ENCODE data around the gene AK4.

The AK4 gene

GRCh38 chr1:65235867-65236805, 88.1 kb downstream of the AK4 start:
- in situ Hi-C loops (cut with MboI; ENCODE audit: low sequenced_read_pairs) = loop anchor here (25.0 kb wide), 1 partner anchor 451 kb away; no protein-coding TSS in a partner anchor

GRCh38 chr1:65237088-65237487, 89.1 kb downstream of the AK4 start:
- in situ Hi-C loops (cut with MboI; ENCODE audit: low sequenced_read_pairs) = loop anchor here (25.0 kb wide), 1 partner anchor 450 kb away; no protein-coding TSS in a partner anchor

- in situ Hi-C loops (cut with MboI; ENCODE audit: low sequenced_read_pairs) = loop anchor here (25.0 kb wide), 1 partner anchor 450 kb away; no protein-coding TSS in a partner anchor
Measured at GRCh38 chr1:65237503-65237902, 89.5 kb downstream of the AK4 start.

GRCh38 chr1:65238010-65238409, 90.0 kb downstream of the AK4 start:
- in situ Hi-C loops (cut with MboI; ENCODE audit: low sequenced_read_pairs) = loop anchor here (25.0 kb wide), 1 partner anchor 449 kb away; no protein-coding TSS in a partner anchor

- in situ Hi-C loops (cut with MboI; ENCODE audit: low sequenced_read_pairs) = loop anchor here (25.0 kb wide), 1 partner anchor 444 kb away; no protein-coding TSS in a partner anchor
Measured at GRCh38 chr1:65243491-65243890, 95.5 kb downstream of the AK4 start.

- in situ Hi-C loops (cut with MboI; ENCODE audit: low sequenced_read_pairs) = loop anchor here (25.0 kb wide), 1 partner anchor 442 kb away; no protein-coding TSS in a partner anchor
Measured at GRCh38 chr1:65245295-65245694, 97.3 kb downstream of the AK4 start.

GRCh38 chr1:65247419-65248359, 99.7 kb downstream of the AK4 start:
- in situ Hi-C loops (cut with MboI; ENCODE audit: low sequenced_read_pairs) = loop anchor here (25.0 kb wide), 1 partner anchor 440 kb away; no protein-coding TSS in a partner anchor

GRCh38 chr1:65250826-65251225, 102.8 kb downstream of the AK4 start:
- in situ Hi-C loops (cut with MboI; ENCODE audit: low sequenced_read_pairs) = no loop called here

GRCh38 chr1:65253800-65254319, 105.9 kb downstream of the AK4 start:
- in situ Hi-C loops (cut with MboI; ENCODE audit: low sequenced_read_pairs) = no loop called here

GRCh38 chr1:65254320-65255034, 106.5 kb downstream of the AK4 start:
- in situ Hi-C loops (cut with MboI; ENCODE audit: low sequenced_read_pairs) = no loop called here

- in situ Hi-C loops (cut with MboI; ENCODE audit: low sequenced_read_pairs) = no loop called here
Measured at GRCh38 chr1:65255035-65255655, 107.1 kb downstream of the AK4 start.

- in situ Hi-C loops (cut with MboI; ENCODE audit: low sequenced_read_pairs) = no loop called here
Measured at GRCh38 chr1:65255656-65256050, 107.7 kb downstream of the AK4 start.

GRCh38 chr1:65256860-65257708, 109.1 kb downstream of the AK4 start:
- in situ Hi-C loops (cut with MboI; ENCODE audit: low sequenced_read_pairs) = no loop called here

GRCh38 chr1:65258106-65258505, 110.1 kb downstream of the AK4 start:
- in situ Hi-C loops (cut with MboI; ENCODE audit: low sequenced_read_pairs) = no loop called here

GRCh38 chr1:65259816-65260215, 111.8 kb downstream of the AK4 start:
- in situ Hi-C loops (cut with MboI; ENCODE audit: low sequenced_read_pairs) = no loop called here

- in situ Hi-C loops (cut with MboI; ENCODE audit: low sequenced_read_pairs) = no loop called here
Measured at GRCh38 chr1:65260851-65261473, 113.0 kb downstream of the AK4 start.

GRCh38 chr1:65263286-65263685, 115.3 kb downstream of the AK4 start:
- in situ Hi-C loops (cut with MboI; ENCODE audit: low sequenced_read_pairs) = no loop called here

- in situ Hi-C loops (cut with MboI; ENCODE audit: low sequenced_read_pairs) = no loop called here
Measured at GRCh38 chr1:65264197-65264929, 116.4 kb downstream of the AK4 start.
